Ovary (tissue), 3 donors: ENCODE measurements around the gene SLC16A4.

ENCODE experiments used
- CTCF ChIP-seq, 3 donors: fragments of 450-650 bp in 2 of 3; fragments of 200-600 bp in 1 of 3; IDR thresholded peaks; one replicate each; pipeline versions ENCODE4 v1.5.1 to v1.8.0; 2016 to 2022; ENCODE audit warnings: antibody characterized with exemption in 3 of 3, mild to moderate bottlenecking in 1 of 3
- POLR2A ChIP-seq: fragments of 450-650 bp; IDR thresholded peaks from one replicate; pipeline ENCODE4 v1.6.1; 2017; ENCODE audit warnings: antibody characterized with exemption, mild to moderate bottlenecking, moderate library complexity
- donor health status: DM: no; HTN: no; CAD: no.

GRCh38 chr1:110356379-110356778 lies 34.4 kb downstream of the SLC16A4 start:
- TF ChIP-seq CTCF (IDR thresholded peaks at IDR 0.05) (no peak), POLR2A (no peak)
